Measurements from ENCODE around the gene RAB28. TPM values are rescaled to one million over a fixed set of nuclear protein-coding genes. Genes with fewer than 3 reads are reported as not detected.

RAB28 gene
- total RNA-seq, 1 donor from 2014 or later, result 11.9 TPM

- no peak for DNase-seq (ENCODE audit: low read depth)
- Histone ChIP-seq H2AFZ (ENCODE audit: low read depth, low read length) (no peak overlapping the region), H3K27me3 (ENCODE audit: insufficient read depth, low read length) (peaks cover 82% of the 10 kb centered on the region), H3K4me1 (ENCODE audit: insufficient read depth, low read length) (peaks cover 7% of the 10 kb centered on the region), H3K4me3 (ENCODE audit: insufficient read depth, low read depth, low read length) (no peak overlapping the region), H3K36me3 (ENCODE audit: insufficient read depth, low read length) (no peaks in the 10 kb centered on the region), H3K79me2 (ENCODE audit: insufficient read depth, low read length) (no peaks in the 10 kb centered on the region), H3K27ac (ENCODE audit: low read depth, low read length) (no peak overlapping the region), H4K20me1 (ENCODE audit: insufficient read depth, low read length) (no peaks in the 10 kb centered on the region), H3K4me2 (ENCODE audit: low read length) (no peak overlapping the region), H3K9ac (ENCODE audit: low read length) (no peak overlapping the region), H3K9me3 (ENCODE audit: insufficient read depth, low read depth, low read length) (peaks cover 12% of the 10 kb centered on the region)
- no peaks in the 10 kb centered on the region for H3K4me1 Mint-ChIP-seq (ENCODE audit: low read depth, unreplicated experiment)
- H3K36me3 Mint-ChIP-seq (ENCODE audit: low read depth, unreplicated experiment), result no peaks in the 10 kb centered on the region
- H3K4me3 Mint-ChIP-seq (ENCODE audit: unreplicated experiment), result no peak overlapping the region
- TF ChIP-seq, protein P1, sequence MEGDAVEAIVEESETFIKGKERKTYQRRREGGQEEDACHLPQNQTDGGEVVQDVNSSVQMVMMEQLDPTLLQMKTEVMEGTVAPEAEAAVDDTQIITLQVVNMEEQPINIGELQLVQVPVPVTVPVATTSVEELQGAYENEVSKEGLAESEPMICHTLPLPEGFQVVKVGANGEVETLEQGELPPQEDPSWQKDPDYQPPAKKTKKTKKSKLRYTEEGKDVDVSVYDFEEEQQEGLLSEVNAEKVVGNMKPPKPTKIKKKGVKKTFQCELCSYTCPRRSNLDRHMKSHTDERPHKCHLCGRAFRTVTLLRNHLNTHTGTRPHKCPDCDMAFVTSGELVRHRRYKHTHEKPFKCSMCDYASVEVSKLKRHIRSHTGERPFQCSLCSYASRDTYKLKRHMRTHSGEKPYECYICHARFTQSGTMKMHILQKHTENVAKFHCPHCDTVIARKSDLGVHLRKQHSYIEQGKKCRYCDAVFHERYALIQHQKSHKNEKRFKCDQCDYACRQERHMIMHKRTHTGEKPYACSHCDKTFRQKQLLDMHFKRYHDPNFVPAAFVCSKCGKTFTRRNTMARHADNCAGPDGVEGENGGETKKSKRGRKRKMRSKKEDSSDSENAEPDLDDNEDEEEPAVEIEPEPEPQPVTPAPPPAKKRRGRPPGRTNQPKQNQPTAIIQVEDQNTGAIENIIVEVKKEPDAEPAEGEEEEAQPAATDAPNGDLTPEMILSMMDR (IDR thresholded peaks at IDR 0.05; ENCODE audit: insufficient read depth, low read depth, low read length), result no peak
- no peak for TF ChIP-seq EZH2 (IDR thresholded peaks at IDR 0.05; ENCODE audit: insufficient read depth, low read length)
- peaks cover 8% of the 10 kb centered on the region for H3K27me3 Mint-ChIP-seq (ENCODE audit: low read depth, unreplicated experiment)
- peaks cover 6% of the 10 kb centered on the region for H3K9me3 Mint-ChIP-seq (ENCODE audit: unreplicated experiment)
- H3K27ac Mint-ChIP-seq (ENCODE audit: unreplicated experiment), result no peak overlapping the region
- FAIRE-seq, result no peak
Observed at GRCh38 chr4:13523591-13524503, 39.7 kb upstream of the RAB28 start.

GRCh38 chr4:13523105-13523477 lies 39.0 kb upstream of the RAB28 start:
- Mint-ChIP-seq H3K36me3 (ENCODE audit: low read depth, unreplicated experiment) (no peaks in the 10 kb centered on the region), H3K27me3 (ENCODE audit: low read depth, unreplicated experiment) (peaks cover 7% of the 10 kb centered on the region), H3K4me1 (ENCODE audit: low read depth, unreplicated experiment) (no peaks in the 10 kb centered on the region), H3K4me3 (ENCODE audit: unreplicated experiment) (no peak overlapping the region), H3K9me3 (ENCODE audit: unreplicated experiment) (peaks cover 6% of the 10 kb centered on the region), H3K27ac (ENCODE audit: unreplicated experiment) (no peak overlapping the region)
- H2AFZ ChIP-seq (ENCODE audit: low read depth, low read length), result peak overlapping the region; percentile 50
- DNase-seq (ENCODE audit: low read depth) (no peak), FAIRE-seq (no peak)
- H3K27ac ChIP-seq (ENCODE audit: low read depth, low read length), result no peak overlapping the region
- peaks cover 12% of the 10 kb centered on the region for H3K9me3 ChIP-seq (ENCODE audit: insufficient read depth, low read depth, low read length)
- no peak overlapping the region for H3K4me3 ChIP-seq (ENCODE audit: insufficient read depth, low read depth, low read length)
- no peaks in the 10 kb centered on the region for H3K36me3 ChIP-seq (ENCODE audit: insufficient read depth, low read length)
- peak; percentile 48 for TF ChIP-seq EZH2 (IDR thresholded peaks at IDR 0.05; ENCODE audit: insufficient read depth, low read length)
- TF ChIP-seq, protein P1 (IDR thresholded peaks at IDR 0.05; ENCODE audit: insufficient read depth, low read depth, low read length), result no peak
- H3K4me2 ChIP-seq (ENCODE audit: low read length), result peak overlapping the region; percentile 64
- no peak overlapping the region for H3K9ac ChIP-seq (ENCODE audit: low read length)
- peaks cover 78% of the 10 kb centered on the region for H3K27me3 ChIP-seq (ENCODE audit: insufficient read depth, low read length)
- H4K20me1 ChIP-seq (ENCODE audit: insufficient read depth, low read length), result no peaks in the 10 kb centered on the region
- H3K79me2 ChIP-seq (ENCODE audit: insufficient read depth, low read length), result no peaks in the 10 kb centered on the region
- H3K4me1 ChIP-seq (ENCODE audit: insufficient read depth, low read length), result peaks cover 5% of the 10 kb centered on the region
